T-cell (primary cell): Measurements from ENCODE around the gene MMAA. TPM values are rescaled to one million over a fixed set of nuclear protein-coding genes. Genes with fewer than 3 reads are reported as not detected.
"Not testable (repeated sequence)": the region's sequence is repeated elsewhere in the genome, so short reads cannot be mapped to it uniquely, and the experiment has no call there.

Experiments used
- ATAC-seq, 4 experiments: fragments of 200-7000 bp in 3 of 4; fragments of 150-1000 bp in 1 of 4; cut with Tn5 transposase; replicated peaks in 1 of 4; 1 replicate in 3 of 4; 2 replicates in 1 of 4; pipeline ENCODE4 v1.10.0; 2021; ENCODE audit warnings: moderate library complexity in 3 of 4, mild to moderate bottlenecking in 2 of 4, moderate number of reproducible peaks in 1 of 4
- CTCF ChIA-PET, 2 donors: fragments of 300-600 bp; sonication (Branson Sonifier 250); formaldehyde crosslinking; loops; one replicate each; lab custom pipeline; 2022; ENCODE audit warnings: antibody characterized with exemption in 2 of 2; lab: Charles Lee
- POLR2A ChIA-PET, 2 donors: fragments of 300-600 bp; sonication (Branson Sonifier 250); formaldehyde crosslinking; loops; one replicate each; lab custom pipeline; 2022; ENCODE audit warnings: antibody characterized with exemption in 2 of 2; lab: Charles Lee
- DNase-seq, 35 experiments: peaks; one replicate each; pipeline versions ENCODE4 v3.0.0 to v3.0.0-alpha.2; 2013 to 2023
- H3K27ac ChIP-seq: one replicate; pipeline ENCODE4 v1.5.1; 2013; ENCODE audit warnings: low read length
- H3K27me3 ChIP-seq, 2 experiments: replicated peaks in 1 of 2; 1 replicate in 1 of 2; 2 replicates in 1 of 2; pipeline versions ENCODE4 v1.6.1 to v1.7.0; 2013; ENCODE audit warnings: low read length in 1 of 2, mixed read lengths in 1 of 2; ENCODE audit not compliant: control insufficient read depth in 2 of 2, insufficient read depth in 2 of 2; ENCODE audit errors: extremely low read depth in 1 of 2
- H3K36me3 ChIP-seq, 2 donors: 1 replicate in 1 of 2; 2 replicates in 1 of 2; pipeline versions ENCODE4 v1.6.1 to v1.7.0; 2013; ENCODE audit warnings: low read length in 1 of 2; ENCODE audit not compliant: control insufficient read depth in 2 of 2, insufficient read depth in 1 of 2; ENCODE audit errors: extremely low read depth in 1 of 2
- H3K4me1 ChIP-seq, 2 experiments: 1 replicate in 1 of 2; 2 replicates in 1 of 2; pipeline versions ENCODE4 v1.6.1 to v1.7.0; 2013; ENCODE audit warnings: low read length in 2 of 2, mixed read lengths in 1 of 2; ENCODE audit not compliant: insufficient read depth in 2 of 2, control insufficient read depth in 1 of 2; ENCODE audit errors: extremely low read depth in 1 of 2
- H3K4me3 ChIP-seq, 2 donors: 1 replicate in 1 of 2; 2 replicates in 1 of 2; pipeline versions ENCODE4 v1.5.1 to v1.7.0; 2013; ENCODE audit warnings: mild to moderate bottlenecking in 2 of 2, low read length in 1 of 2, moderate library complexity in 1 of 2; ENCODE audit not compliant: control insufficient read depth in 1 of 2; ENCODE audit errors: extremely low read depth in 1 of 2
- H3K9me3 ChIP-seq: 2 replicates; pipeline ENCODE4 v1.7.0; 2013
- H3K27ac Mint-ChIP-seq, 2 donors: one replicate each; pipeline ENCODE4 v1.8.0; 2020 to 2021; ENCODE audit warnings: mild to moderate bottlenecking in 2 of 2, mixed read lengths in 2 of 2
- H3K27me3 Mint-ChIP-seq, 2 donors: one replicate each; pipeline ENCODE4 v1.8.0; 2021 to 2022; ENCODE audit warnings: mixed read lengths in 2 of 2
- H3K36me3 Mint-ChIP-seq: one replicate; pipeline ENCODE4 v1.8.0; 2021; ENCODE audit warnings: mixed read lengths
- H3K4me1 Mint-ChIP-seq, 3 donors: one replicate each; pipeline ENCODE4 v1.8.0; 2020 to 2022; ENCODE audit warnings: mixed read lengths in 3 of 3, mild to moderate bottlenecking in 1 of 3
- H3K4me3 Mint-ChIP-seq, 3 donors: one replicate each; pipeline ENCODE4 v1.8.0; 2020 to 2022; ENCODE audit warnings: mild to moderate bottlenecking in 3 of 3, mixed read lengths in 3 of 3, moderate library complexity in 3 of 3
- H3K9me3 Mint-ChIP-seq, 3 donors: one replicate each; pipeline ENCODE4 v1.8.0; 2020 to 2022; ENCODE audit warnings: mixed read lengths in 3 of 3
- WGBS: methylation state at CpG from one replicate; pipeline ENCODE4 v1.1.5; 2013; ENCODE audit warnings: missing lambda C conversion rate; ENCODE audit not compliant: insufficient coverage; 5-methylcytosine and 5-hydroxymethylcytosine counted together
- total RNA-seq, 35 experiments: library from RNA in 6 of 35; stranded (reverse) in 6 of 35; fragments of 120-200 nt in 1 of 35; gene quantifications; one replicate each; pipeline versions ENCODE4 v1.2.1 to v1.2.4 and lab custom pipeline; 2013 to 2026

MMAA gene
- total RNA-seq, 5 donors from 2014 or later (not counting 1 experiment from before 2014, with no cell fraction given), result 7.2 to 13.1 (median 10.4) TPM

GRCh38 chr4:145625677-145626622 lies 6.8 kb downstream of the MMAA start:
- Mint-ChIP-seq H3K4me1 (peaks cover 30 to 45% (median 45%) of the 10 kb centered on the region in 3 donors), H3K4me3 (no peak overlapping the region), H3K9me3 (peaks cover 3 to 4% (median 4%) of the 10 kb centered on the region in 3 donors), H3K27me3 (no peaks in the 10 kb centered on the region), H3K27ac (no peak overlapping the region), H3K36me3 (peaks cover 36% of the 10 kb centered on the region)
- Histone ChIP-seq H3K27ac (peak overlapping the region; percentile 24), H3K36me3 (peaks cover 0 to 2% of the 10 kb centered on the region in 2 donors), H3K4me3 (no peak overlapping the region), H3K4me1 (peaks cover under 1 to 19% of the 10 kb centered on the region in 2 experiments), H3K27me3 (no peaks in the 10 kb centered on the region), H3K9me3 (no peaks in the 10 kb centered on the region)
- ChIA-PET CTCF (interaction anchor here in 1 of 2 donors (1.3 kb wide), 1 partner anchor 9 kb away, joined by 8 read pairs; no protein-coding TSS in a partner anchor), POLR2A (no interaction called here)
- DNase-seq (no peak), ATAC-seq (no peak)
- WGBS, result 100% methylated on average over 3 of the region's 10 CpGs

GRCh38 chr4:145626623-145626982 lies 7.4 kb downstream of the MMAA start:
- ATAC-seq, result no peak
- peak overlapping the region; percentile 24 for H3K27ac ChIP-seq
- CTCF ChIA-PET, result interaction anchor here in 1 of 2 donors (1.3 kb wide), 1 partner anchor 10 kb away, joined by 8 read pairs; no protein-coding TSS in a partner anchor
- no peak for DNase-seq
- POLR2A ChIA-PET, result no interaction called here
- WGBS, result no CpG with 5 or more reads among the region's 2 CpGs
- peaks cover 0 to 18% of the 10 kb centered on the region in 2 experiments for H3K4me1 ChIP-seq
- H3K27me3 ChIP-seq, result no peaks in the 10 kb centered on the region
- Mint-ChIP-seq H3K9me3 (peaks cover 3 to 4% (median 4%) of the 10 kb centered on the region in 3 donors), H3K27me3 (no peaks in the 10 kb centered on the region), H3K27ac (no peak overlapping the region), H3K4me1 (peaks cover 32 to 43% (median 42%) of the 10 kb centered on the region in 3 donors), H3K4me3 (no peak overlapping the region), H3K36me3 (peaks cover 31% of the 10 kb centered on the region)
- peaks cover 0 to 2% of the 10 kb centered on the region in 2 donors for H3K36me3 ChIP-seq
- no peak overlapping the region for H3K4me3 ChIP-seq
- no peaks in the 10 kb centered on the region for H3K9me3 ChIP-seq

DNA sequence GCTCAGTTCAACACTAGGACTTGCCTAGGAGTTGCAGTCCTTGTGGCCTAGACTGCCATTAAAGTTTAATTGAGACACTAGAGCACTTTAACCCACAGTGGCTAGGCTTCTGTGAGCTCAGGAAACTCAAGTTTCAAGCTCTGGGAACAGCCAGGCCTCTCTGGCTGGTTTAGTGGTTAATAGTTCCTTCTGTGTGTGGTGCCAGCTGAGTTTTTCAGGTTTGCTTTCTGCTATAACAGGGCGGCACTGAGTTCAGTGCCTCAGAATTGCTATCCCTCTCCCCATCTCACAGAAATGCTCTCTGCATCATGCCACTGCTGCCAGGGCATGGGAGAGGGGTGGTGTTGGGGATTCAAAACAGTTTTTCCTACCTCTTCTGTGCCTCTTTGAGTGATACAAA lies 15.9 kb downstream of the MMAA start:
- Mint-ChIP-seq H3K4me3 (no peak overlapping the region), H3K36me3 (peaks cover 34% of the 10 kb centered on the region), H3K9me3 (no peaks in the 10 kb centered on the region), H3K4me1 (peaks cover 26 to 49% (median 30%) of the 10 kb centered on the region in 3 donors), H3K27ac (no peak overlapping the region), H3K27me3 (no peaks in the 10 kb centered on the region)
- no peak for DNase-seq
- Histone ChIP-seq H3K27me3 (no peaks in the 10 kb centered on the region), H3K9me3 (no peaks in the 10 kb centered on the region), H3K36me3 (peaks cover 0 to 14% of the 10 kb centered on the region in 2 donors), H3K4me3 (no peak overlapping the region), H3K27ac (no peak overlapping the region), H3K4me1 (no peaks in the 10 kb centered on the region)
- no peak for ATAC-seq
- CTCF ChIA-PET, result no interaction called here
- POLR2A ChIA-PET, result no interaction called here
- no CpG with 5 or more reads among the region's 1 CpG for WGBS

GRCh38 chr4:145635630-145636029 lies 16.4 kb downstream of the MMAA start:
- no peak overlapping the region for H3K4me3 ChIP-seq
- H3K4me1 ChIP-seq, result no peaks in the 10 kb centered on the region
- Mint-ChIP-seq H3K27ac (no peak overlapping the region), H3K36me3 (peaks cover 34% of the 10 kb centered on the region), H3K9me3 (no peaks in the 10 kb centered on the region), H3K27me3 (no peaks in the 10 kb centered on the region), H3K4me1 (peaks cover 26 to 49% (median 27%) of the 10 kb centered on the region in 3 donors), H3K4me3 (no peak overlapping the region)
- DNase-seq, result no peak
- CTCF ChIA-PET, result no interaction called here
- ATAC-seq, result no peak
- H3K27me3 ChIP-seq, result no peaks in the 10 kb centered on the region
- no peaks in the 10 kb centered on the region for H3K9me3 ChIP-seq
- peaks cover 0 to 18% of the 10 kb centered on the region in 2 donors for H3K36me3 ChIP-seq
- no peak overlapping the region for H3K27ac ChIP-seq
- POLR2A ChIA-PET, result no interaction called here

- no peak for DNase-seq
- H3K4me1 ChIP-seq, result no peaks in the 10 kb centered on the region
- WGBS, result no CpG with 5 or more reads among the region's 6 CpGs
- H3K27ac Mint-ChIP-seq, result no peak overlapping the region
- peaks cover 6 to 14% of the 10 kb centered on the region in 2 donors for H3K36me3 ChIP-seq
- POLR2A ChIA-PET, result no interaction called here
- peaks cover 45% of the 10 kb centered on the region for H3K36me3 Mint-ChIP-seq
- H3K27me3 ChIP-seq, result no peaks in the 10 kb centered on the region
- ATAC-seq, result no peak
- H3K4me3 Mint-ChIP-seq, result no peak overlapping the region
- no peaks in the 10 kb centered on the region for H3K9me3 ChIP-seq
- peaks cover 10 to 40% (median 12%) of the 10 kb centered on the region in 3 donors for H3K4me1 Mint-ChIP-seq
- CTCF ChIA-PET, result no interaction called here
- no peaks in the 10 kb centered on the region for H3K27me3 Mint-ChIP-seq
- H3K27ac ChIP-seq, result no peak overlapping the region
- no peak overlapping the region for H3K4me3 ChIP-seq
- H3K9me3 Mint-ChIP-seq, result no peaks in the 10 kb centered on the region
Measured at GRCh38 chr4:145639186-145639698, 20.1 kb downstream of the MMAA start.

DNA sequence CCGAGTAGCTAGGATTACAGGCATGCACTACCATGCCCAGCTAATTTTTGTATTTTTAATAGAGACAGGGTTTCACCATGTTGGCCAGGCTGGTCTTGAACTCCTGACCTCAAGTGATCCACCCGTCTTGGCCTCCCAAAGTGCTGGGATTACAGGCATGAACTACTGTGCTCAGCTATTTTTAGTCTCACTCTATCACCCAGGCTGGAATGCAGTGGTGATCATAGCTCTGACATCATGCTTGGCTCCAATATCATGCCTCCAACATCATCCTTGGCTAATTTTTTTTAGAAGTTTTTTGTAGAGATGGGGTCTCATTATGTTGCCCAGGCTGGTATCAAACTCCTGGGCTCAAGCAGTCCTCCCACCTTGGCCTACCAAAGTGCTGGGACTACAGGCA lies 21.1 kb downstream of the MMAA start:
- H3K27me3 Mint-ChIP-seq, ATAC-seq, H3K4me1 ChIP-seq, H3K27me3 ChIP-seq, H3K9me3 ChIP-seq, H3K9me3 Mint-ChIP-seq, H3K4me3 Mint-ChIP-seq, CTCF ChIA-PET, H3K27ac ChIP-seq, H3K27ac Mint-ChIP-seq, H3K4me3 ChIP-seq, DNase-seq: not testable (repeated sequence)
- WGBS, result 100% methylated on average over 1 of the region's 2 CpGs
- H3K36me3 ChIP-seq, result peaks cover 6 to 20% of the 10 kb centered on the region in 2 donors
- H3K4me1 Mint-ChIP-seq, result peaks cover 6 to 30% (median 7%) of the 10 kb centered on the region in 3 donors
- POLR2A ChIA-PET, result interaction anchor here in 1 of 2 donors (0.6 kb wide), 1 partner anchor 459 kb away, joined by 3 read pairs; no protein-coding TSS in a partner anchor
- H3K36me3 Mint-ChIP-seq, result peaks cover 45% of the 10 kb centered on the region
